GM06990 (cell line): ENCODE data around the gene TOGARAM2.

Experiments
- DNase-seq: peaks from one replicate; pipeline ENCODE4 v3.0.0-alpha.2; 2011; ENCODE audit not compliant: insufficient read length; ENCODE audit errors: extremely low read depth
- H3K27me3 ChIP-seq: replicated peaks from 2 replicates; pipeline ENCODE4 v1.6.0; 2011; ENCODE audit warnings: low read length; ENCODE audit not compliant: control insufficient read depth, insufficient read depth
- H3K36me3 ChIP-seq: 2 replicates; pipeline ENCODE4 v1.5.1; 2011; ENCODE audit warnings: low read length; ENCODE audit not compliant: control insufficient read depth, insufficient read depth
- H3K4me3 ChIP-seq: replicated peaks from 2 replicates; pipeline ENCODE4 v1.5.1; 2011; ENCODE audit warnings: low read depth, mild to moderate bottlenecking, control low read depth, low read length
- CTCF ChIP-seq: IDR thresholded peaks from 2 replicates; pipeline ENCODE4 v1.5.1; 2011; ENCODE audit warnings: low read length, control low read depth, mild to moderate bottlenecking, inconsistent platforms; ENCODE audit not compliant: insufficient read depth, poor library complexity, severe bottlenecking

The TOGARAM2 gene

DNA sequence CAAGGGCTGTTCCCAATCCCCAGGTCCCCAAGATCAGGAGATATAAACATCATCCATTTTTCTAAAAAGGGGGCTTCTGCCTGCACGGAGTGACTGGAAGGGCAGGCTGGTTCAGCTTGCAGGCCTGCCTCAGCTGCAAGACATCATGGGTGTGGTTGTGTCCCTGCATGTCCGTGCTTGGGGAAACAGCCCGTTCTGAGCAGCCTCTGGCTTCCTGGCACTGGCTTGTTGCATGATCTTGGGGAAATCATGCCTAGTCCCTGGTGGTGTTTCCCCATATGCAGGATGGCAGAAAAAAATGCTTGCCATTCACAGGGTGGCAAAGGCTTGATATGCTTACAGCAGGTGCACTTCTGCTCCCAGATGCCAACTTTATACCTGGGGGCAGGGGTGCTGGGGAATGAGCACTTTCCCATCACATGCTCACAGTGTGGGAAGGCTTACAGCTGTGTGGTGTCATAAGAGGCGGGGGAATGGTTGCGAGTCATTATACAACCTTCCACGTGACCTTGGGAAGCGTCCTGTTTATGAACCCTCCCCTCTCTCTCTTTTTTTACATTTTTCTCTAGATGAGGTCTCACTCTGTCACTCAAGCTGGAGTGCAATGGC lies 86.0 kb downstream of the TOGARAM2 start:
- H3K4me3 ChIP-seq, result no peak overlapping the region
- no peaks in the 10 kb centered on the region; the same call in 1 of the 2 replicates for H3K27me3 ChIP-seq
- no peak for TF ChIP-seq CTCF
- no peak for DNase-seq
- no peaks in the 10 kb centered on the region for H3K36me3 ChIP-seq

- no peak for DNase-seq
- H3K36me3 ChIP-seq, result no peaks in the 10 kb centered on the region
- TF ChIP-seq CTCF, result no peak
- H3K4me3 ChIP-seq, result no peak overlapping the region
- H3K27me3 ChIP-seq, result no peaks in the 10 kb centered on the region; the same call in 1 of the 2 replicates
Measured at GRCh38 chr2:29068513-29068912, 87.4 kb downstream of the TOGARAM2 start.

- Histone ChIP-seq H3K4me3 (no peak overlapping the region), H3K36me3 (no peaks in the 10 kb centered on the region), H3K27me3 (no peaks in the 10 kb centered on the region; the same call in 1 of the 2 replicates)
- no peak for DNase-seq
- TF ChIP-seq CTCF, result no peak
Measured at GRCh38 chr2:29070526-29070925, 89.4 kb downstream of the TOGARAM2 start.

GRCh38 chr2:29071032-29071975 lies 90.2 kb downstream of the TOGARAM2 start:
- DNase-seq, result no peak
- Histone ChIP-seq H3K36me3 (no peaks in the 10 kb centered on the region), H3K27me3 (no peaks in the 10 kb centered on the region; the same call in 1 of the 2 replicates), H3K4me3 (no peak overlapping the region)
- no peak for TF ChIP-seq CTCF

DNA sequence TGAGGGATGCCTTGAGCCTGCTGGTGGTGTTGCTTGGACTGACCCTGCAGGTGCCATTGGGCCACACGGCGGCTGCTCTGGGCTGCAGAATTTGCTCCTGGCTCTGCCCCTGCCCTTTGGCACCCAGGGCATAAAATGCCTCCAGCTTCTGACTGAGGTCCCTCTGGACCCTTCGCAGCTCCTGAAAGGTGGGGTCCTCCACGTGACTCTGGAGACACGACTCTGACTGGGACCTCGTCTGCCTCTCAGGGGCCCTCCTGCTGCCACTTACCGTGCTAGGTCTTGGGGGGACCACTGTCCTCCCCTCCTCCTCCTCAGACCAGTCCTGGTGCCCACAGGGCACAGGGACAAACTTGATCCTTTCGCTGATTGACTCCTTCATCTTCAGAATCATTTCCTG lies 91.2 kb downstream of the TOGARAM2 start:
- H3K4me3 ChIP-seq, result no peak overlapping the region
- no peak for TF ChIP-seq CTCF
- no peaks in the 10 kb centered on the region; the same call in 1 of the 2 replicates for H3K27me3 ChIP-seq
- DNase-seq, result no peak
- no peaks in the 10 kb centered on the region for H3K36me3 ChIP-seq
